Body of pancreas (tissue), 4 donors: ENCODE data around the gene APLNR. TPM values are rescaled to one million over a fixed set of nuclear protein-coding genes. Genes with fewer than 3 reads are reported as not detected.
A peak's percentile ranks its signal among the peaks of the same experiment; 100 is the strongest.
"Not testable (repeated sequence)": the region's sequence is repeated elsewhere in the genome, so short reads cannot be mapped to it uniquely, and the experiment has no call there.

ENCODE experiments used
- ATAC-seq: fragments of 150-250 bp; one replicate; pipeline ENCODE4 v1.9.1; 2016
- DNase-seq, 4 donors: peaks; one replicate each; pipeline ENCODE4 v3.0.0-alpha.2; 2019
- H3K27ac ChIP-seq, 4 donors: fragments of 200-600 bp; sonication (generic); 1 replicate in 3 of 4; 2 replicates in 1 of 4; pipeline versions ENCODE4 v1.5.1 to v1.6.1; 2016 to 2019; ENCODE audit warnings: mild to moderate bottlenecking in 1 of 4, mixed read lengths in 1 of 4, moderate library complexity in 1 of 4
- H3K27me3 ChIP-seq, 2 donors: fragments of 200-600 bp; sonication (generic); one replicate each; pipeline ENCODE4 v1.6.0; 2016; ENCODE audit warnings: mild to moderate bottlenecking in 1 of 2
- H3K36me3 ChIP-seq, 2 donors: fragments of 200-600 bp; sonication (generic); replicated peaks in 1 of 2; 2 replicates each; pipeline ENCODE4 v1.5.1; 2016; ENCODE audit warnings: low read depth in 2 of 2; ENCODE audit not compliant: insufficient read depth in 1 of 2
- H3K4me1 ChIP-seq: fragments of 200-600 bp; sonication (generic); one replicate; pipeline ENCODE4 v1.6.0; 2016
- H3K4me3 ChIP-seq, 2 donors: fragments of 200-600 bp; sonication (generic); 1 replicate in 1 of 2; 2 replicates in 1 of 2; pipeline ENCODE4 v1.5.1; 2016 to 2019
- H3K9me3 ChIP-seq, 3 donors: fragments of 200-600 bp; sonication (generic); 1 replicate in 2 of 3; 2 replicates in 1 of 3; pipeline ENCODE4 v1.5.1; 2016
- CTCF ChIP-seq, 7 experiments: fragments of 450-650 bp in 4 of 7; fragments of 200-600 bp in 3 of 7; sonication (generic) in 3 of 7; IDR thresholded peaks; one replicate each; pipeline ENCODE4 v1.5.1; 2016 to 2019; ENCODE audit warnings: antibody characterized with exemption in 7 of 7
- POLR2A ChIP-seq, 3 donors: fragments of 450-650 bp; IDR thresholded peaks; one replicate each; pipeline ENCODE4 v1.6.1; 2016; ENCODE audit warnings: antibody characterized with exemption in 3 of 3, mild to moderate bottlenecking in 2 of 3
- WGBS, 2 donors: methylation state at CpG; one replicate each; pipeline ENCODE4 v1.1.5; 2017; 5-methylcytosine and 5-hydroxymethylcytosine counted together
- intact Hi-C: fragments of 100-400 bp; cut with DNase I; formaldehyde crosslinking; loops from one replicate; pipeline ENCODE4 v1.15.1; 2023
- total RNA-seq, 2 donors: library from RNA; depleted of rRNA; stranded (reverse); fragments of >200 nt; gene quantifications; one replicate each; pipeline ENCODE4 v1.1.0, GENCODE V29; 2016

APLNR gene
- 1 to 10 TPM in 1 of 2 donors, under 1 TPM in 1; 0.66 to 1.3 TPM for total RNA-seq

GRCh38 chr11:57237204-57237681 is at the start of gene APLNR:
Gene APLNR (minus strand): TSS chr11:57237250. CDS start chr11:57237004, 246 bp downstream.
- TF ChIP-seq POLR2A (IDR thresholded peaks at IDR 0.05) = no peak
- TF ChIP-seq CTCF (IDR thresholded peaks at IDR 0.05) = no peak
- Histone ChIP-seq H3K36me3 (no peaks in the 10 kb centered on the region), H3K4me3 (no peak within 1 kb of the TSS), H3K27me3 (no peaks in the 10 kb centered on the region), H3K9me3 (no peaks in the 10 kb centered on the region), H3K4me1 (no peaks in the 10 kb centered on the region), H3K27ac (no peak within 1 kb of the TSS)
- WGBS, 2 donors = 27 to 49% methylated on average over 6 of the region's 6 CpGs
- ATAC-seq (no peak), DNase-seq (no peak)
- intact Hi-C loops = loop anchor here (10.0 kb wide), 1 partner anchor 92 kb away; no protein-coding TSS in a partner anchor

DNA sequence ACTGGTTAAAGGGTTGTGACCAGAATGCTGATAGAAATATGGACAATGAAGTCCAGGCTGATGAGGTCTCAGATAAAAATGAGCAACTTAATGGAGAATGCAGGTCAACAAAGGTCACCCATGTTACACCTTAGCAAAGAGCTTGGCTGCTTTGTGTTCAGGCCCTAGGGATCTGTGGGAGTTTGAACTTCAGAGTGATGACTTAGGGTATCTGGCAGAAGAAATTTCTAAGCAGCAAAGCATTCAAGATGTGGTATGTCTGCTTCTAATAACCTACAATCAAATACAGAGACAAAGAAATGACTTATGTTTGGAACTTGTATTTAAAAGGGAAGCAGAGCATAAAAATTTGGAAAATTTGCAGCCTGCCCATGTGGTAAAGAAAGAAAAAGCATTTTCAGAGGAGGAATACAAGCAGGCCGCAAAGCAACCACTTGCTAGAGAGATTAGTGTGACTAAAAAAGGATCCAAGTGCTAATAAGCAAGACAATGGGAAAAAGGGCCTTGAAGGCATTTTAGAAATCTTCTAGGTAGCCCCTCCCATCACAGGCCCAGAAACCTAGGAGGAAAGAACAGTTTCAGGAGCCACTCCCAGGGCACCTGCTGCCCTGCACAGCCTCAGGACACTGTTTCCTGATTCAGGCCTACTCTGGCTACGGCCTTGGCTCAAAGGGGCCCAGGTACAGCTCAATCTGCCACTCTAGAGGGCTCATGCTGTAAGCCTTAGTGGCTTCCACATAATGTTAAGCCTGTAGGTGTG is 46.4 kb upstream of the APLNR start:
- ATAC-seq (no peak), DNase-seq (no peak)
- WGBS, 2 donors = 81 to 92% methylated on average over 2 of the region's 2 CpGs
- no peak for TF ChIP-seq POLR2A (IDR thresholded peaks at IDR 0.05)
- no peak for TF ChIP-seq CTCF (IDR thresholded peaks at IDR 0.05)
- Histone ChIP-seq H3K27ac (no peak overlapping the region), H3K4me1 (peaks cover under 1% of the 10 kb centered on the region), H3K9me3 (no peaks in the 10 kb centered on the region), H3K27me3 (no peaks in the 10 kb centered on the region), H3K36me3 (no peaks in the 10 kb centered on the region), H3K4me3 (no peak overlapping the region)
- intact Hi-C loops = no loop called here

GRCh38 chr11:57281546-57281945 is 44.5 kb upstream of the APLNR start:
- 82 to 86% methylated on average over 6 of the region's 6 CpGs for WGBS, 2 donors
- H3K9me3 ChIP-seq, DNase-seq, H3K27me3 ChIP-seq, ATAC-seq, H3K4me3 ChIP-seq, intact Hi-C loops, H3K27ac ChIP-seq, H3K36me3 ChIP-seq: not testable (repeated sequence)
- H3K4me1 ChIP-seq = peaks cover 10% of the 10 kb centered on the region

DNA sequence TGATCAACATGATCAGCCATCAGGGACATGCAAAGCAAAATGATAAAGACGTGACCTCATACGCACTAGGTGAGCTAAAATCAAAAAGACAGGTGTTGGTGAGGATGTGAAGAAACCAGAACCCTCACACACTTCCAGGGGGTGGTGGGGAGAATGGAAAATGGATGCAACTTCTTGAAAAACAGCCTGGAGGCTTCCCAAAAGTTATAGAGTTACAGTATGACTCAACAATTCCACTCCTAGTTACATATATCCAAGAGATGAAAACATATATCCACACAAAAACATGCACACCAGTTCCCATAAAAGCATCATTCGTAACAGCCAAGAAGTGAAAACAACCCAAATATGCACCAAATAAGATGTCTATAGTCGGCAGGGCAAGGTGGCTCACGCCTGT is 42.1 kb upstream of the APLNR start:
- Histone ChIP-seq H3K4me1 (peaks cover 10% of the 10 kb centered on the region), H3K36me3 (no peaks in the 10 kb centered on the region), H3K27me3 (no peaks in the 10 kb centered on the region), H3K9me3 (no peaks in the 10 kb centered on the region), H3K4me3 (no peak overlapping the region), H3K27ac (no peak overlapping the region)
- no peak for DNase-seq
- TF ChIP-seq CTCF (IDR thresholded peaks at IDR 0.05) (no peak), POLR2A (IDR thresholded peaks at IDR 0.05) (no peak)
- intact Hi-C loops = no loop called here
- WGBS, 2 donors = 70 to 72% methylated on average over 5 of the region's 5 CpGs
- no peak for ATAC-seq

GRCh38 chr11:57278721-57279095 is 41.7 kb upstream of the APLNR start:
- no peaks in the 10 kb centered on the region for H3K9me3 ChIP-seq
- peak overlapping the region in 1 of 4 donors; percentile 10 for H3K27ac ChIP-seq
- intact Hi-C loops = no loop called here
- 65 to 74% methylated on average over 7 of the region's 7 CpGs for WGBS, 2 donors
- no peak overlapping the region for H3K4me3 ChIP-seq
- H3K36me3 ChIP-seq = no peaks in the 10 kb centered on the region
- ATAC-seq (no peak), DNase-seq (no peak)
- H3K27me3 ChIP-seq = no peaks in the 10 kb centered on the region
- TF ChIP-seq CTCF (IDR thresholded peaks at IDR 0.05) (no peak), POLR2A (IDR thresholded peaks at IDR 0.05) (no peak)
- peaks cover 10% of the 10 kb centered on the region for H3K4me1 ChIP-seq
